ENCODE data around the gene CTTNBP2.

Gene CTTNBP2

GRCh38 chr7:117771756-117772155 lies 101.5 kb downstream of the CTTNBP2 start:
- no peaks in the 10 kb centered on the region for H3K4me1 ChIP-seq (ENCODE audit: control insufficient read depth, insufficient read depth, low read length, poor library complexity, severe bottlenecking)
- no peaks in the 10 kb centered on the region for H3K36me3 ChIP-seq (ENCODE audit: control insufficient read depth, insufficient read depth, low read length)
- H3K4me3 ChIP-seq (ENCODE audit: extremely low read depth, insufficient read depth, low read length, poor library complexity, severe bottlenecking) = no peak overlapping the region
- no peaks in the 10 kb centered on the region for H3K9me3 ChIP-seq (ENCODE audit: control insufficient read depth, low read length)
- 89 to 92% methylated on average over 4 of the region's 4 CpGs for WGBS, 2 experiments (ENCODE audit: insufficient coverage in 2 of 2)
- H3K27ac ChIP-seq (ENCODE audit: low read depth, low read length, severe bottlenecking) = no peak overlapping the region

GRCh38 chr7:117769085-117769484 lies 104.2 kb downstream of the CTTNBP2 start:
- no peak overlapping the region for H3K27ac ChIP-seq (ENCODE audit: low read depth, low read length, severe bottlenecking)
- H3K9me3 ChIP-seq (ENCODE audit: control insufficient read depth, low read length) = no peaks in the 10 kb centered on the region
- H3K36me3 ChIP-seq (ENCODE audit: control insufficient read depth, insufficient read depth, low read length) = no peaks in the 10 kb centered on the region
- 33 to 40% methylated on average over 1 of the region's 1 CpG for WGBS, 2 experiments (ENCODE audit: insufficient coverage in 2 of 2)
- H3K4me1 ChIP-seq (ENCODE audit: control insufficient read depth, insufficient read depth, low read length, poor library complexity, severe bottlenecking) = no peaks in the 10 kb centered on the region
- H3K4me3 ChIP-seq (ENCODE audit: extremely low read depth, insufficient read depth, low read length, poor library complexity, severe bottlenecking) = no peak overlapping the region

DNA sequence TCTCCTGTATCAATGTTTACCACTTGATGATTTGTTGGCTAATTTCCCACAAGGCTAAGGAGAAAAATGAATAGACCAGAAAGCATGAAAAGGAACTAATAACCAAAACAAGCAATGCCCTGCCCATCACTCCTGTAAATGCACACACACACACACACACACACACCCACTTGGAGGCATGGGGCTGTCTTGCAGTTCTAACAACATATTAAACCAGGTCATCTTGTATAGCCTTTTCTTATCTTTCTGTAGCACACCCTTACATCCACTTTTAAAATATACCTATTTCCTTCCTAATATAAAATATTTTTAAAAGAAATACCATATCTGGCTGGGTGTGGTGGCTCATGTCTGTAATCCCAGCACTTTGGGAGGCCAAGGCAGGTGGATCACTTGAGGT lies 105.3 kb downstream of the CTTNBP2 start:
- no peaks in the 10 kb centered on the region for H3K36me3 ChIP-seq (ENCODE audit: control insufficient read depth, insufficient read depth, low read length)
- H3K9me3 ChIP-seq (ENCODE audit: control insufficient read depth, low read length) = no peaks in the 10 kb centered on the region
- no peak overlapping the region for H3K27ac ChIP-seq (ENCODE audit: low read depth, low read length, severe bottlenecking)
- no peak overlapping the region for H3K4me3 ChIP-seq (ENCODE audit: extremely low read depth, insufficient read depth, low read length, poor library complexity, severe bottlenecking)
- H3K4me1 ChIP-seq (ENCODE audit: control insufficient read depth, insufficient read depth, low read length, poor library complexity, severe bottlenecking) = no peaks in the 10 kb centered on the region

DNA sequence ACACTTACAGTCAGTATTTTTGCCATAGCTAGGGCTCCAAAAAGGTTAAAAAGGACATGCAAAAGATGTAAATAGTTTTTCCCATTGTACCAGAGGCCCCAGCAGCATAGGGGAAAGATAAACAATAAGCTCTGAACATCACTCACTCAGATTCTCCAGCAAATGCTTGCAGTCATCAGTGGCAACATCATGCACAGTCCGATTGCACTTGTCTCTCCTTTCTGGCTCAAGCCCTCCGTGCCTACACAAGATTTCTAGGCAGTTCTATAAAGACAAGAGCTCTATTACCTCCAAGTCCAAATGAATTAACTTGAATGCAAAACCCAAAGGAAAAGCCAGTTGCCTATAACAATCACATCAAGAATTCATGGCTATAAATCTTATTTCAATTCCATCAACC lies 106.3 kb downstream of the CTTNBP2 start:
- H3K9me3 ChIP-seq (ENCODE audit: control insufficient read depth, low read length) = no peaks in the 10 kb centered on the region
- H3K4me3 ChIP-seq (ENCODE audit: extremely low read depth, insufficient read depth, low read length, poor library complexity, severe bottlenecking) = no peak overlapping the region
- WGBS, 2 experiments (ENCODE audit: insufficient coverage in 2 of 2) = 93 to 94% methylated on average over 2 of the region's 2 CpGs

DNA sequence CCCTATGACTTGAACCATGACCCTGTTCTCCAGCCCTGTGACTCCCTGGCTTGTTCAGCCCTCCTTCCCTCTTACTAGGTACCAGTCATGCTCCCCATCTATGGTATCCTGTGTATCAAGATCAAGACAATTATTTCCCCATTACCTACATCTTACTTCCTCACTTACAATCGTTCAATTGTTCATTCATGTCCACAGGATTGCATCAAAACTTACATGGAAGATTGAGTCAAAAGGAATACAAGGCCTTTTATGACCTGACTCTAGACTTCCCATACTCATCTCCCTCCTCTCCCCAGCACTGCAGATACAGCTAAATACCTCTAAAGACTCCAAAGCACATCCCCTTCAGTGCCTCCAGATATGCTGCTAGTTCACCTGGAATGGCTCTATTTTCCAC lies 109.2 kb downstream of the CTTNBP2 start:
- Histone ChIP-seq H3K36me3 (ENCODE audit: control insufficient read depth, insufficient read depth, low read length) (no peaks in the 10 kb centered on the region), H3K27ac (ENCODE audit: low read depth, low read length, severe bottlenecking) (no peak overlapping the region), H3K9me3 (ENCODE audit: control insufficient read depth, low read length) (no peaks in the 10 kb centered on the region), H3K4me3 (ENCODE audit: extremely low read depth, insufficient read depth, low read length, poor library complexity, severe bottlenecking) (no peak overlapping the region), H3K4me1 (ENCODE audit: control insufficient read depth, insufficient read depth, low read length, poor library complexity, severe bottlenecking) (no peaks in the 10 kb centered on the region)
- WGBS, 2 experiments (ENCODE audit: insufficient coverage in 2 of 2) = 100% methylated on average over 1 of the region's 1 CpG

More for the DNA sequence above, 106.3 kb downstream of the CTTNBP2 start:
- no peaks in the 10 kb centered on the region for H3K36me3 ChIP-seq (ENCODE audit: control insufficient read depth, insufficient read depth, low read length)
- no peaks in the 10 kb centered on the region for H3K4me1 ChIP-seq (ENCODE audit: control insufficient read depth, insufficient read depth, low read length, poor library complexity, severe bottlenecking)
- H3K27ac ChIP-seq (ENCODE audit: low read depth, low read length, severe bottlenecking) = no peak overlapping the region

DNA sequence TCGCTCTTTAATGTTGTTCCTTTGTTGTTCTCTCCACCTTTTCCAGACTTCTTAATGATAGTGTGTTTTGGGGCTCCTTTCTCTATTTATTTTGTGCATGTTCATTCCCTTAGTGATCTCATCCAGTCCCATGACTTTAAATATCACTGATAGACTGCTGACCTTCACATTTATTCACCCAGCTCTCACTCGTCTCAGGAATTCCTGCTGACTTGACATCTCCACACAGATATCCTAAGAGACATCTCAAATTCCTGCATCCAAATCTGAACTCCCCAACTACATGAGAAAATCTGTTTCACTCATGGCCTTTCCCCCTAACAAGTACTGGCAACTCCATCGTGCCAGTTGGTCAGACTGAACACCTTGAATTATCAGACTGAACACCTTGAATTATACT lies 111.2 kb downstream of the CTTNBP2 start:
- H3K4me3 ChIP-seq (ENCODE audit: extremely low read depth, insufficient read depth, low read length, poor library complexity, severe bottlenecking) = no peak overlapping the region
- H3K4me1 ChIP-seq (ENCODE audit: control insufficient read depth, insufficient read depth, low read length, poor library complexity, severe bottlenecking) = peaks cover 3% of the 10 kb centered on the region
- no peaks in the 10 kb centered on the region for H3K36me3 ChIP-seq (ENCODE audit: control insufficient read depth, insufficient read depth, low read length)
- no peak overlapping the region for H3K27ac ChIP-seq (ENCODE audit: low read depth, low read length, severe bottlenecking)
- 84 to 89% methylated on average over 2 of the region's 3 CpGs for WGBS, 2 experiments (ENCODE audit: insufficient coverage in 2 of 2)
- no peaks in the 10 kb centered on the region for H3K9me3 ChIP-seq (ENCODE audit: control insufficient read depth, low read length)

DNA sequence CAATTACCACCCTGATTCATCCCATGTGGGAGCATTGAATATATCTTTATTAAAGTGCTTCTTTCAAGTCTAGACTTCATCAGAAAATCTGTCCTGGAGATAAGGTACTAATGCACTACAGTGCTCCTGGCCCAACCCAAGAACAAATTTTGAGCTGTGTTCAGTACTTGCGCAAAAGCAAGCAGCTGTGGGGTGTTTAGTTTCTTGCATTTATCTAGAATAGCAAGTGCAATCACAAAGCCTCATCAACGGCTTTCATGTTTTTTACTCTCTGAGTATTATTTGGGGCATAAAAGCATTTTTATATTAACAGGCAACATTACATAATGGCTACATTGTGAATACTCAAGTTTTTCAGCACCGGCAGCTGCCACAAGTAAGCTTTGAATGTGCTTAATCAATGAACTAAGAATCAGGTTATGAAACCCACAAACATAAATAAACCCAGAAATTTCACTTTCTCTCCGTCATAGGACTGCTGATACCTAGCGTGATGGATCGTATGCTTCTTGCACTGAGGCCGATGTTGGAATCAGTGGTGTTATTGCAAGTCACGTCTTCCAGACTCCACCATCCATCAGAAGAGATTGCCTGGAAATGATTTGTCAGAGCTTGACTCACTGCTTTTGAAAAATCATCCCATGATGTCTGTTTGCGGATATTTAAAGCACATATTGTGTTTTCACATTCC lies 113.1 kb downstream of the CTTNBP2 start:
- H3K27ac ChIP-seq (ENCODE audit: low read depth, low read length, severe bottlenecking) = no peak overlapping the region
- H3K9me3 ChIP-seq (ENCODE audit: control insufficient read depth, low read length) = no peaks in the 10 kb centered on the region
- WGBS, 2 experiments (ENCODE audit: insufficient coverage in 2 of 2) = 97 to 100% methylated on average over 5 of the region's 9 CpGs
- peaks cover 3% of the 10 kb centered on the region for H3K4me1 ChIP-seq (ENCODE audit: control insufficient read depth, insufficient read depth, low read length, poor library complexity, severe bottlenecking)
- H3K4me3 ChIP-seq (ENCODE audit: extremely low read depth, insufficient read depth, low read length, poor library complexity, severe bottlenecking) = no peak overlapping the region
- H3K36me3 ChIP-seq (ENCODE audit: control insufficient read depth, insufficient read depth, low read length) = no peaks in the 10 kb centered on the region

- H3K9me3 ChIP-seq (ENCODE audit: control insufficient read depth, low read length) = no peaks in the 10 kb centered on the region
- no peak overlapping the region for H3K27ac ChIP-seq (ENCODE audit: low read depth, low read length, severe bottlenecking)
- H3K36me3 ChIP-seq (ENCODE audit: control insufficient read depth, insufficient read depth, low read length) = no peaks in the 10 kb centered on the region
- H3K4me3 ChIP-seq (ENCODE audit: extremely low read depth, insufficient read depth, low read length, poor library complexity, severe bottlenecking) = no peak overlapping the region
- H3K4me1 ChIP-seq (ENCODE audit: control insufficient read depth, insufficient read depth, low read length, poor library complexity, severe bottlenecking) = peaks cover 7% of the 10 kb centered on the region
- 93 to 94% methylated on average over 2 of the region's 4 CpGs for WGBS, 2 experiments (ENCODE audit: insufficient coverage in 2 of 2)
Measured at GRCh38 chr7:117757440-117757839, 115.8 kb downstream of the CTTNBP2 start.

GRCh38 chr7:117756586-117757085 lies 116.6 kb downstream of the CTTNBP2 start:
- Histone ChIP-seq H3K9me3 (ENCODE audit: control insufficient read depth, low read length) (no peaks in the 10 kb centered on the region), H3K4me1 (ENCODE audit: control insufficient read depth, insufficient read depth, low read length, poor library complexity, severe bottlenecking) (peaks cover 7% of the 10 kb centered on the region), H3K4me3 (ENCODE audit: extremely low read depth, insufficient read depth, low read length, poor library complexity, severe bottlenecking) (no peak overlapping the region), H3K36me3 (ENCODE audit: control insufficient read depth, insufficient read depth, low read length) (no peaks in the 10 kb centered on the region), H3K27ac (ENCODE audit: low read depth, low read length, severe bottlenecking) (no peak overlapping the region)
- WGBS, 2 experiments (ENCODE audit: insufficient coverage in 2 of 2) = 100% methylated on average over 2 of the region's 5 CpGs

DNA sequence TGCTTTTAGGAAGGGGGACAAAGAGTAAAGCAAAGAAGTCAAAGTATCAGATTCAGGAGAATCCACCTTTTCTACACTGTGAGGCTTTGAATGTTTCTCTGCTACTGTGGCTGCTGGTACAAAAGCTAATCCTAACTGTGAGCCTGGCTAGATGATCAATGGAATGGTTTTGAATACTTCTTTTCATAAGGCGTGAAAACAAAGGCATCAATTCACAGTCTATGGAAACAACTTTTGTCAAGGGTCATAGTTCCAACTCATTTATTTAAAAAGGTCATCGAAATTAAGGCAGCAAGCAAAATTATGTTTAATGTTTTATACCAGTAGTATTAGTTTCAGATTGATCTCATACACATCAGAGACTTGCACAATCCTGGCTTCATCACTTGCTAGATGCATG lies 118.1 kb downstream of the CTTNBP2 start:
- no peaks in the 10 kb centered on the region for H3K36me3 ChIP-seq (ENCODE audit: control insufficient read depth, insufficient read depth, low read length)
- peaks cover 7% of the 10 kb centered on the region for H3K4me1 ChIP-seq (ENCODE audit: control insufficient read depth, insufficient read depth, low read length, poor library complexity, severe bottlenecking)
- H3K27ac ChIP-seq (ENCODE audit: low read depth, low read length, severe bottlenecking) = no peak overlapping the region
- no peaks in the 10 kb centered on the region for H3K9me3 ChIP-seq (ENCODE audit: control insufficient read depth, low read length)
- H3K4me3 ChIP-seq (ENCODE audit: extremely low read depth, insufficient read depth, low read length, poor library complexity, severe bottlenecking) = no peak overlapping the region
- WGBS, 2 experiments (ENCODE audit: insufficient coverage in 2 of 2) = no CpG with 5 or more reads among the region's 2 CpGs

DNA sequence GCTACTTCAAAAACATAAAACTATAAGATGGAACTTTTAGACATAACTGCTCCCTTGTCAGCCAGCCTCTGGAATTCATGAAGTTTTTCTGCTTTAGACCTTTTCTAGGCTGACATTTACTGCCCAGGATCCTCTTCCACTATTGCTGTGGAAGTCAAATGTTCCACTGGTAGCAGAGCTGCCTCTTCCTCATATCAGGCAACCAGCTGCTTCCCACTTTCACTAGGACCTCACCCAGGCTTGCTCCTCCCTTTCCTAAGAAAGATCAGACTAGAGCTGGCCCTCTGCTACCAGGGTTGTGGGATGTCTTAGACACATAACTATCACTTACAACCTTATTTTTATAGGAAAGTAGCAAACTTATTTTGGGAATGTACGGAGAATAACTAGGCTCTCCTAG lies 121.5 kb downstream of the CTTNBP2 start:
- WGBS, 2 experiments (ENCODE audit: insufficient coverage in 2 of 2) = no CpG with 5 or more reads among the region's 1 CpG
- Histone ChIP-seq H3K4me1 (ENCODE audit: control insufficient read depth, insufficient read depth, low read length, poor library complexity, severe bottlenecking) (peaks cover 4% of the 10 kb centered on the region), H3K9me3 (ENCODE audit: control insufficient read depth, low read length) (no peaks in the 10 kb centered on the region), H3K36me3 (ENCODE audit: control insufficient read depth, insufficient read depth, low read length) (no peaks in the 10 kb centered on the region), H3K4me3 (ENCODE audit: extremely low read depth, insufficient read depth, low read length, poor library complexity, severe bottlenecking) (no peak overlapping the region), H3K27ac (ENCODE audit: low read depth, low read length, severe bottlenecking) (no peak overlapping the region)
